A549 (cell line): ENCODE data around the gene HOXB5. TPM values are rescaled to one million over a fixed set of nuclear protein-coding genes. Genes with fewer than 3 reads are reported as not detected.
A peak's percentile ranks its signal among the peaks of the same experiment; 100 is the strongest.

ENCODE experiments used
- ATAC-seq, 2 experiments: fragments of 200-7000 bp in 1 of 2; fragments of >200 bp in 1 of 2; cut with Nextera tagmentation in 1 of 2; cut with Tn5 transposase in 1 of 2; 3 replicates each; pipeline versions ENCODE4 v1.8.0 to v1.9.1; 2018 to 2020; ENCODE audit warnings: mild to moderate bottlenecking in 1 of 2, moderate library complexity in 1 of 2
- CTCF ChIA-PET: fragments of 300-600 bp; sonication (Branson Sonifier 250); formaldehyde crosslinking; extraction: SDS; loops from one replicate; lab custom pipeline; 2021; ENCODE audit warnings: antibody characterized with exemption, inconsistent platforms; lab: Yijun Ruan, JAX
- POLR2A ChIA-PET: fragments of 350-600 bp; formaldehyde crosslinking; extraction: SDS; loops from one replicate; lab custom pipeline; 2021; ENCODE audit warnings: antibody characterized with exemption, inconsistent platforms; lab: Yijun Ruan, JAX
- DNase-seq, 2 experiments: peaks; one replicate each; pipeline versions ENCODE4 v3.0.0 to v3.0.0-alpha.2; 2011 to 2016; ENCODE audit warnings: low read depth in 1 of 2, low spot score in 1 of 2
- FAIRE-seq: peaks from 2 replicates; lab custom pipeline; 2011; peaks lifted over from hg19 to GRCh38; lab: Jason Lieb, UNC
- H3K27ac ChIP-seq, 2 experiments: fragments of >200 bp; sonication (Bioruptor Twin); formaldehyde crosslinking; 3 replicates each; pipeline ENCODE4 v1.5.1; 2016 to 2017
- H3K4me1 ChIP-seq: fragments of >200 bp; sonication (Bioruptor Twin); formaldehyde crosslinking; 3 replicates; pipeline ENCODE4 v1.6.1; 2016
- H3K4me2 ChIP-seq: fragments of >200 bp; sonication (Bioruptor Twin); formaldehyde crosslinking; 3 replicates; pipeline ENCODE4 v1.6.1; 2016
- H3K4me3 ChIP-seq: fragments of >200 bp; sonication (Bioruptor Twin); formaldehyde crosslinking; 3 replicates; pipeline ENCODE4 v1.5.1; 2016
- H3K9me3 ChIP-seq: fragments of >200 bp; sonication (Bioruptor Twin); formaldehyde crosslinking; 3 replicates; pipeline ENCODE4 v1.6.1; 2016
- BHLHE40 ChIP-seq: IDR thresholded peaks from 2 replicates; pipeline ENCODE4 v1.6.1; 2012; ENCODE audit warnings: low read depth, low read length, inconsistent platforms
- CHD2 ChIP-seq: fragments of 150-350 bp; IDR thresholded peaks from 2 replicates; pipeline ENCODE4 v1.6.1; 2014; ENCODE audit warnings: low read length; ENCODE audit not compliant: partially characterized antibody
- CTCF ChIP-seq: fragments of >200 bp; sonication (Bioruptor Twin); formaldehyde crosslinking; IDR thresholded peaks from 3 replicates; pipeline ENCODE4 v1.5.1; 2016
- EP300 ChIP-seq, 2 experiments: fragments of >200 bp; sonication (Bioruptor Twin); formaldehyde crosslinking; IDR thresholded peaks; 2 replicates in 1 of 2; 3 replicates in 1 of 2; pipeline ENCODE4 v1.6.1; 2016 to 2017
- ESRRA ChIP-seq: fragments of 150-350 bp; IDR thresholded peaks from 2 replicates; pipeline ENCODE4 v1.6.1; 2014; ENCODE audit warnings: mild to moderate bottlenecking, low read length, borderline replicate concordance
- FOSL2 ChIP-seq, 2 experiments: fragments of 450-650 bp in 1 of 2; fragments of >200 bp in 1 of 2; sonication (Bioruptor Twin) in 1 of 2; formaldehyde crosslinking; IDR thresholded peaks; 2 replicates each; pipeline versions ENCODE4 v1.5.0 to v1.6.1; 2016 to 2020; ENCODE audit warnings: mild to moderate bottlenecking in 1 of 2, moderate library complexity in 1 of 2
- HEYL ChIP-seq: fragments of 250-450 bp; sonication (Bioruptor Pico); IDR thresholded peaks from 2 replicates; pipeline ENCODE4 v1.8.0; 2021; ENCODE audit warnings: mild to moderate bottlenecking, moderate library complexity
- HMGXB4 ChIP-seq: fragments of 250-450 bp; sonication (Bioruptor Pico); IDR thresholded peaks from 2 replicates; pipeline ENCODE4 v1.5.0; 2021; ENCODE audit warnings: mild to moderate bottlenecking, moderate library complexity, borderline replicate concordance
- HOXA7 ChIP-seq: fragments of 250-450 bp; sonication (Bioruptor Pico); IDR thresholded peaks from 2 replicates; pipeline ENCODE4 v1.5.0; 2020; ENCODE audit warnings: mild to moderate bottlenecking, moderate library complexity
- HOXB5 ChIP-seq: fragments of 250-450 bp; sonication (Bioruptor Pico); IDR thresholded peaks from 2 replicates; pipeline ENCODE4 v1.5.0; 2020; ENCODE audit warnings: mild to moderate bottlenecking, moderate library complexity
- JUN ChIP-seq, 2 experiments: fragments of >200 bp; sonication (Bioruptor Twin); formaldehyde crosslinking; IDR thresholded peaks; 2 replicates in 1 of 2; 3 replicates in 1 of 2; pipeline ENCODE4 v1.6.1; 2016 to 2017
- JUNB ChIP-seq: fragments of >200 bp; sonication (Bioruptor Twin); formaldehyde crosslinking; IDR thresholded peaks from 2 replicates; pipeline ENCODE4 v1.6.1; 2016
- KDM1A ChIP-seq: fragments of 200-600 bp; sonication (generic); IDR thresholded peaks from 2 replicates; pipeline ENCODE4 v1.6.1; 2016; ENCODE audit warnings: low read depth, mild to moderate bottlenecking
- KDM5A ChIP-seq: fragments of 200-600 bp; sonication (generic); IDR thresholded peaks from 2 replicates; pipeline ENCODE4 v1.6.1; 2016; ENCODE audit warnings: antibody characterized with exemption, mild to moderate bottlenecking
- MAX ChIP-seq: IDR thresholded peaks from 2 replicates; pipeline ENCODE4 v1.6.1; 2012
- NPAS2 ChIP-seq: fragments of 250-450 bp; sonication (Bioruptor Pico); IDR thresholded peaks from 2 replicates; pipeline ENCODE4 v1.8.0; 2022; ENCODE audit warnings: mild to moderate bottlenecking, moderate library complexity, borderline replicate concordance
- PHF8 ChIP-seq: fragments of 200-600 bp; sonication (generic); IDR thresholded peaks from 2 replicates; pipeline ENCODE4 v1.6.1; 2016; ENCODE audit warnings: low read depth, mild to moderate bottlenecking, antibody characterized with exemption, moderate library complexity, borderline replicate concordance
- RARB ChIP-seq: fragments of 250-450 bp; sonication (Bioruptor Pico); IDR thresholded peaks from 2 replicates; pipeline ENCODE4 v1.8.0; 2021; ENCODE audit warnings: mild to moderate bottlenecking, moderate library complexity
- REST ChIP-seq: fragments of 200-600 bp; sonication (generic); IDR thresholded peaks from 2 replicates; pipeline ENCODE4 v1.6.1; 2016; ENCODE audit warnings: antibody characterized with exemption, mild to moderate bottlenecking, moderate library complexity
- SREBF2 ChIP-seq: fragments of 450-650 bp; IDR thresholded peaks from 2 replicates; pipeline ENCODE4 v1.6.1; 2014; ENCODE audit warnings: mild to moderate bottlenecking, moderate library complexity
- TP53 ChIP-seq: fragments of 250-450 bp; sonication (Bioruptor Pico); IDR thresholded peaks from 2 replicates; pipeline ENCODE4 v1.5.0; 2021; ENCODE audit warnings: mild to moderate bottlenecking, moderate library complexity
- ZC3H11A ChIP-seq: fragments of 450-650 bp; IDR thresholded peaks from 2 replicates; pipeline ENCODE4 v1.6.1; 2014; ENCODE audit warnings: antibody characterized with exemption, mild to moderate bottlenecking
- WGBS: methylation state at CpG from one replicate; pipeline ENCODE4 v1.1.6; 2017; ENCODE audit errors: missing lambda C conversion rate; 5-methylcytosine and 5-hydroxymethylcytosine counted together
- polyA plus RNA-seq, 4 experiments: library from polyadenylated mRNA; depleted of rRNA in 3 of 4; stranded (reverse); fragments of >200 nt; fragmentation: RNase III in 1 of 4; extraction: RNeasy Plus Mini Kit Qiagen cat#74134 plus additional on column Dnase treatment in 1 of 4; gene quantifications; 2 replicates in 3 of 4; 3 replicates in 1 of 4; pipeline ENCODE4 v1.2.3, GENCODE V29; 2011 to 2017

The HOXB5 gene
- polyA plus RNA-seq, 2 of the 4 experiments (the other 2 are of a cell fraction), result 2.5 to 3.0 TPM

GRCh38 chr17:48546924-48547807 is 46.4 kb downstream of the HOXB5 start:
- Histone ChIP-seq H3K27ac (peak overlapping the region in 1 of 2 experiments; percentile 42; a peak in 2 of 6 replicates), H3K4me3 (no peak overlapping the region), H3K9me3 (no peaks in the 10 kb centered on the region), H3K4me1 (peaks cover 15% of the 10 kb centered on the region; the same call in 2 of the 3 replicates), H3K4me2 (peak overlapping the region; percentile 12; the same call in 1 of the 3 replicates)
- ChIA-PET CTCF (interaction anchor here (0.6 to 2.5 kb wide), 6 partner anchors 12 to 331 kb away, joined by 3 to 13 read pairs (median 4); partner anchors contain the start of gene HOXB5), POLR2A (interaction anchor here (0.7 to 1.4 kb wide), 2 partner anchors 8 to 61 kb away, joined by 3 to 4 read pairs; no protein-coding TSS in a partner anchor)
- ATAC-seq (peak in 1 of 2 experiments; percentile 7; a peak in 1 of 6 replicates), DNase-seq (no peak), FAIRE-seq (peak; percentile 36)
- WGBS, result 70% methylated on average over 10 of the region's 10 CpGs
- no peak for TF ChIP-seq BHLHE40
- no peak for TF ChIP-seq PHF8
- TF ChIP-seq REST, result no peak
- TF ChIP-seq CHD2, result no peak

GRCh38 chr17:48546137-48546923 is 47.2 kb downstream of the HOXB5 start:
- no peaks in the 10 kb centered on the region for H3K9me3 ChIP-seq
- peak overlapping the region in 1 of 2 experiments; percentile 42; a peak in 2 of 6 replicates for H3K27ac ChIP-seq
- 75% methylated on average over 10 of the region's 10 CpGs for WGBS
- TF ChIP-seq ESRRA (no peak), KDM1A (no peak), KDM5A (no peak), RARB (CRISPR knock-in tag) (no peak), TP53 (CRISPR knock-in tag) (no peak), ZC3H11A (no peak), HOXB5 (CRISPR knock-in tag) (no peak), HMGXB4 (CRISPR knock-in tag) (no peak)
- no peak overlapping the region for H3K4me3 ChIP-seq
- DNase-seq, result no peak
- ChIA-PET POLR2A (interaction anchor here (0.7 to 1.4 kb wide), 2 partner anchors 9 to 60 kb away, joined by 3 to 4 read pairs; no protein-coding TSS in a partner anchor), CTCF (interaction anchor here (0.6 to 2.5 kb wide), 7 partner anchors 13 to 73 kb away, joined by 3 to 13 read pairs (median 4); partner anchors contain the start of gene HOXB5)
- peak in 1 of 2 experiments; percentile 24; a peak in 1 of 6 replicates for ATAC-seq
- H3K4me1 ChIP-seq, result peaks cover 15% of the 10 kb centered on the region; the same call in 2 of the 3 replicates
- no peak for FAIRE-seq
- peak overlapping the region; percentile 12; the same call in 1 of the 3 replicates for H3K4me2 ChIP-seq

- ATAC-seq, result no peak
- TF ChIP-seq RARB (CRISPR knock-in tag), result no peak
- TF ChIP-seq CTCF, result no peak
- no peak for TF ChIP-seq FOSL2 (IDR thresholded peaks at IDR 0.05)
- no peak for TF ChIP-seq FOSL2 (CRISPR knock-in tag; IDR thresholded peaks at IDR 0.05)
- TF ChIP-seq HEYL (CRISPR knock-in tag), result no peak
- no peak for TF ChIP-seq MAX
- no peak for TF ChIP-seq JUNB
- TF ChIP-seq JUN (IDR thresholded peaks at IDR 0.05), result no peak
- TF ChIP-seq SREBF2, result no peak
- TF ChIP-seq HOXA7 (CRISPR knock-in tag), result no peak
- TF ChIP-seq EP300 (IDR thresholded peaks at IDR 0.05), result no peak
- TF ChIP-seq KDM5A, result no peak
- TF ChIP-seq NPAS2 (CRISPR knock-in tag), result no peak
- WGBS, result 93% methylated on average over 1 of the region's 1 CpG
- POLR2A ChIA-PET, result no interaction called here
- no peak overlapping the region for H3K4me3 ChIP-seq
- H3K4me1 ChIP-seq, result peaks cover 15% of the 10 kb centered on the region; the same call in 2 of the 3 replicates
- no peak for DNase-seq
- no peak overlapping the region for H3K4me2 ChIP-seq
- no peak for FAIRE-seq
- CTCF ChIA-PET, result no interaction called here
- H3K27ac ChIP-seq, result no peak overlapping the region
- H3K9me3 ChIP-seq, result no peaks in the 10 kb centered on the region
Observed at GRCh38 chr17:48545539-48545938, 48.0 kb downstream of the HOXB5 start.
